Stimulated activated CD4-positive, alpha-beta T cell treated with anti-CD3 and anti-CD28 coated beads, Interleukin-12 subunit alpha, Interleukin-12 subunit beta, amount 100 ng/mL, for 48 hours (primary cell): Measurements from ENCODE around the gene EHD1.

Experiments used
- DNase-seq, 3 donors: peaks; one replicate each; pipeline ENCODE4 v3.0.0-alpha.2; 2020; ENCODE audit warnings: low read depth in 2 of 3, low spot score in 1 of 3

EHD1 gene

GRCh38 chr11:64878494-64879243 is at the start of gene EHD1:
TSS of gene EHD1 (minus strand) at chr11:64878621. CDS start at chr11:64878464, 157 bp downstream.
- peak; percentile 99 to 100 (median 100) for DNase-seq

- DNase-seq: no peak
These were observed 48.3 kb upstream of the EHD1 start for GRCh38 chr11:64926689-64927088.

GRCh38 chr11:64925536-64926436 is 47.4 kb upstream of the EHD1 start:
- DNase-seq: no peak

- DNase-seq: no peak
These were observed 46.5 kb upstream of the EHD1 start for GRCh38 chr11:64924910-64925284.

- DNase-seq: peak; percentile 74 to 86 (median 75)
These were observed 45.8 kb upstream of the EHD1 start, which contains the start of gene PPP2R5B for GRCh38 chr11:64923944-64924909. TSS of gene PPP2R5B (plus strand) at chr11:64924689. CDS start at chr11:64925735, 1,046 bp downstream.

- no peak for DNase-seq
These were observed 44.8 kb upstream of the EHD1 start for GRCh38 chr11:64923151-64923661.

- no peak for DNase-seq
These were observed 43.0 kb upstream of the EHD1 start for GRCh38 chr11:64921384-64921783.

- DNase-seq: no peak
These were observed 41.7 kb upstream of the EHD1 start for GRCh38 chr11:64920124-64920523.

GRCh38 chr11:64919627-64920026 is 41.2 kb upstream of the EHD1 start:
- no peak for DNase-seq

GRCh38 chr11:64918017-64918416 is 39.6 kb upstream of the EHD1 start:
- DNase-seq: no peak

GRCh38 chr11:64917663-64917995 is 39.2 kb upstream of the EHD1 start:
- DNase-seq: no peak

GRCh38 chr11:64916775-64917662 is 38.6 kb upstream of the EHD1 start, which contains the start of gene ATG2A:
TSS of gene ATG2A (minus strand) at chr11:64917209. CDS start at chr11:64917135, 74 bp downstream.
- DNase-seq: peak; percentile 98 to 99 (median 98)

GRCh38 chr11:64916040-64916774 is 37.8 kb upstream of the EHD1 start:
- peak in 2 of 3 donors; percentile 3 to 24 for DNase-seq

GRCh38 chr11:64915376-64915887 is 37.0 kb upstream of the EHD1 start:
- DNase-seq: no peak

GRCh38 chr11:64914123-64914522 is 35.7 kb upstream of the EHD1 start:
- DNase-seq: no peak

GRCh38 chr11:64913171-64913727 is 34.8 kb upstream of the EHD1 start:
- no peak for DNase-seq

GRCh38 chr11:64911689-64912088 is 33.3 kb upstream of the EHD1 start:
- no peak for DNase-seq

GRCh38 chr11:64911142-64911541 is 32.7 kb upstream of the EHD1 start:
- no peak for DNase-seq
